ENCODE data around the gene ASB13. TPM values are rescaled to one million over a fixed set of nuclear protein-coding genes. Genes with fewer than 3 reads are reported as not detected.

Gene ASB13
- polyA plus RNA-seq, 3 donors: 13.3 to 44.1 (median 37.8) TPM

DNA sequence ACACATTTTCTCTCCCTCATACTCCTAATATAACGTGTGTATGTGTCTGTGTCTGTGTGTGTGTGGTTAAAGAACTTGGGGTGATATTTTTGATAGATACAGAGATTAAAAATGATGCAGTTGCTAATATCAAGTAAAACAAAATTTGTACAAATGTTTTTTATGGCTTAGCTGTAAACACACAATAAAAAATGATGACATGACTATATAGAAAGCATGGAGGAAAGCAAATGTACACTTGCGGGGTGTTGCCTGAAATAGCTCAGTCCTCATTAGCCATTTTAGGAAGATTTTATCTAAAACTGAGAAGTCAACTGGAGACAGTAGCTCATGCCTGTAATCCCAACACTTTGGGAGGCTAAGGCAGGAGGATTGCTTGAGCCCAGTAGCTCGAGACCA lies 12.6 kb upstream of the ASB13 start:
- Mint-ChIP-seq H3K27ac (no peak overlapping the region), H3K9me3 (peaks cover 0 to 9% (median 6%) of the 10 kb centered on the region in 7 donors), H3K4me1 (peaks cover 12% of the 10 kb centered on the region), H3K36me3 (no peaks in the 10 kb centered on the region), H3K4me3 (no peak overlapping the region), H3K27me3 (ENCODE audit: low read depth in 3 of 3) (peaks cover 3 to 4% (median 3%) of the 10 kb centered on the region in 3 donors)
- Histone ChIP-seq H3K79me2 (ENCODE audit: insufficient read depth, low read length) (no peaks in the 10 kb centered on the region), H3K27me3 (ENCODE audit: control insufficient read depth in 2 of 2, insufficient read depth in 2 of 2, low read length in 2 of 2) (no peaks in the 10 kb centered on the region), H3K36me3 (replicated peaks in 1 of 2; ENCODE audit: control insufficient read depth in 1 of 2, insufficient read depth in 2 of 2, low read length in 2 of 2) (no peaks in the 10 kb centered on the region), H3K4me3 (replicated peaks in 1 of 3; ENCODE audit: low read depth in 2 of 3, low read length in 3 of 3) (no peak overlapping the region), H3K27ac (ENCODE audit: low read depth in 1 of 2, low read length in 2 of 2) (no peak overlapping the region), H3K4me2 (replicated peaks; ENCODE audit: extremely low read depth, low read length, poor library complexity, severe bottlenecking) (no peak overlapping the region), H3K9me3 (replicated peaks in 1 of 2; ENCODE audit: control insufficient read depth in 1 of 2, insufficient read depth in 1 of 2, low read length in 2 of 2) (peaks cover 1 to 3% of the 10 kb centered on the region in 2 donors), H4K20me1 (ENCODE audit: insufficient read depth, low read length) (no peaks in the 10 kb centered on the region), H3K4me1 (ENCODE audit: control insufficient read depth in 1 of 2, insufficient read depth in 2 of 2, low read length in 2 of 2) (peaks cover 1 to 2% of the 10 kb centered on the region in 2 donors), H2AFZ (ENCODE audit: insufficient read depth, low read depth, low read length, poor library complexity, severe bottlenecking) (no peak overlapping the region), H3K9ac (ENCODE audit: insufficient read depth, low read length, poor library complexity, severe bottlenecking) (no peak overlapping the region)
- no CpG with 5 or more reads among the region's 3 CpGs for WGBS (ENCODE audit: insufficient coverage)
- intact Hi-C loops (cut with micrococcal nuclease): no loop called here
- TF ChIP-seq, protein P1, sequence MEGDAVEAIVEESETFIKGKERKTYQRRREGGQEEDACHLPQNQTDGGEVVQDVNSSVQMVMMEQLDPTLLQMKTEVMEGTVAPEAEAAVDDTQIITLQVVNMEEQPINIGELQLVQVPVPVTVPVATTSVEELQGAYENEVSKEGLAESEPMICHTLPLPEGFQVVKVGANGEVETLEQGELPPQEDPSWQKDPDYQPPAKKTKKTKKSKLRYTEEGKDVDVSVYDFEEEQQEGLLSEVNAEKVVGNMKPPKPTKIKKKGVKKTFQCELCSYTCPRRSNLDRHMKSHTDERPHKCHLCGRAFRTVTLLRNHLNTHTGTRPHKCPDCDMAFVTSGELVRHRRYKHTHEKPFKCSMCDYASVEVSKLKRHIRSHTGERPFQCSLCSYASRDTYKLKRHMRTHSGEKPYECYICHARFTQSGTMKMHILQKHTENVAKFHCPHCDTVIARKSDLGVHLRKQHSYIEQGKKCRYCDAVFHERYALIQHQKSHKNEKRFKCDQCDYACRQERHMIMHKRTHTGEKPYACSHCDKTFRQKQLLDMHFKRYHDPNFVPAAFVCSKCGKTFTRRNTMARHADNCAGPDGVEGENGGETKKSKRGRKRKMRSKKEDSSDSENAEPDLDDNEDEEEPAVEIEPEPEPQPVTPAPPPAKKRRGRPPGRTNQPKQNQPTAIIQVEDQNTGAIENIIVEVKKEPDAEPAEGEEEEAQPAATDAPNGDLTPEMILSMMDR (IDR thresholded peaks at IDR 0.05): no peak
- DNase-seq: no peak

DNA sequence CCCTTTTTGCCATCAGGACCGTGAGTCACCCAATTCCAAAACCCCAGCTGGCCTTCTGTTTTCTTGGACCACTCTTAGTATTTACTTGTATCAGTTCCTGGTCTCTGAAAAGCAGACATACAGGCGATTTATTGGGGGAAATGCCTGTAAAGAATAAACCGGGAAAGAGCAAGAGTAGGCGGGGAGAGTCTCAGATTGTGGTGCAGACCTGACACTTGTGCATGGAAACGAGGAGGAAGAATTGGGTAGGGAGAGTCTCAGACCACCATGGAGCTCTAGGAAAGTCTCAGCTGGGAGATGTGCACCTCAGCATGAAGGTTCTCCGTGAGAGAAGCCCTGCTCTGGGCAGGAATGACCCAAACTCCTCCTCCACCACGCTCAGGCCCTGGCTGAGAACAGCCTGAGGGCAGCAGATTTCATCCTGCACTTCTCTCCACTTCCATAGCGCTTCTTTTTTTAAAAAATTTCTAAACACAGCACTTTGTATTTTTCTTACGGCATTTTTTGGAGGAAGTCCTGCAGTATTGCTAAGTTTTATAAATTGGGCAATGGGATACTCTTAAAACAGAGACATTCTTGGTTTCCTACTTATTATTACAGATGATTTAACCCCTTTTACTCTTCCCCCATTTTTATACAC lies 12.1 kb upstream of the ASB13 start:
- Histone ChIP-seq H3K9me3 (replicated peaks in 1 of 2; ENCODE audit: control insufficient read depth in 1 of 2, insufficient read depth in 1 of 2, low read length in 2 of 2) (peaks cover 6 to 7% of the 10 kb centered on the region in 2 donors), H3K27ac (ENCODE audit: low read depth in 1 of 2, low read length in 2 of 2) (no peak overlapping the region), H2AFZ (ENCODE audit: insufficient read depth, low read depth, low read length, poor library complexity, severe bottlenecking) (no peak overlapping the region), H3K79me2 (ENCODE audit: insufficient read depth, low read length) (no peaks in the 10 kb centered on the region), H3K9ac (ENCODE audit: insufficient read depth, low read length, poor library complexity, severe bottlenecking) (no peak overlapping the region), H3K27me3 (ENCODE audit: control insufficient read depth in 2 of 2, insufficient read depth in 2 of 2, low read length in 2 of 2) (no peaks in the 10 kb centered on the region), H3K36me3 (replicated peaks in 1 of 2; ENCODE audit: control insufficient read depth in 1 of 2, insufficient read depth in 2 of 2, low read length in 2 of 2) (no peaks in the 10 kb centered on the region), H3K4me1 (ENCODE audit: control insufficient read depth in 1 of 2, insufficient read depth in 2 of 2, low read length in 2 of 2) (no peaks in the 10 kb centered on the region), H3K4me3 (replicated peaks in 1 of 3; ENCODE audit: low read depth in 2 of 3, low read length in 3 of 3) (no peak overlapping the region), H4K20me1 (ENCODE audit: insufficient read depth, low read length) (no peaks in the 10 kb centered on the region), H3K4me2 (replicated peaks; ENCODE audit: extremely low read depth, low read length, poor library complexity, severe bottlenecking) (no peak overlapping the region)
- Mint-ChIP-seq H3K36me3 (no peaks in the 10 kb centered on the region), H3K9me3 (peaks cover 0 to 13% (median 10%) of the 10 kb centered on the region in 7 donors), H3K4me1 (peaks cover 11% of the 10 kb centered on the region), H3K27me3 (ENCODE audit: low read depth in 3 of 3) (peaks cover 3 to 4% (median 3%) of the 10 kb centered on the region in 3 donors), H3K4me3 (no peak overlapping the region), H3K27ac (peak overlapping the region in 1 of 7 donors; percentile 20)
- TF ChIP-seq, protein P1 (IDR thresholded peaks at IDR 0.05): no peak
- WGBS (ENCODE audit: insufficient coverage): 88% methylated on average over 6 of the region's 9 CpGs
- DNase-seq: no peak
- intact Hi-C loops (cut with micrococcal nuclease): no loop called here

All from CD14-positive monocyte (primary cell).